ENCODE measurements around the gene UBASH3B.

Gene UBASH3B

DNA sequence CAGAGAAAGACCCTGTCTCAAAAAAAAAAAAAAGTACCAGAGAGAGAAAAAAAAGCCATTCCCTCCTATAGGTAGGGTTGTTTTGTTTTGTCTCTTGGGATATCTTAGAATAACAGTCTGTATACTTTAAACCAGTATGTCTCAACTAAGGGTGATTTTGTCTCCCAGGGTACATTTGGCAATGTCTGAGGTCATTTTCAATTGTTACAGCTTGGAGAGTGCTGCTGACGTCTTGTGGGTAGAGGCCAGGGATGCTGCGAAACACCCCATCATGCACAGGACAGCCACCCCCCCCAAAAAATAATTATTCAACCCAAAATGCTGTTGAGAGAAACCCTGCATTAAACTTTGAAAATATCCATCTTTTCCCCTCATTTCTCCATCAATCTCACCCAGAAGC is 126.7 kb downstream of the UBASH3B start:
- no peak for ATAC-seq
- DNase-seq, result no peak

GRCh38 chr11:122784325-122784955 is 128.9 kb downstream of the UBASH3B start:
- ATAC-seq, result no peak
- no peak for DNase-seq

DNA sequence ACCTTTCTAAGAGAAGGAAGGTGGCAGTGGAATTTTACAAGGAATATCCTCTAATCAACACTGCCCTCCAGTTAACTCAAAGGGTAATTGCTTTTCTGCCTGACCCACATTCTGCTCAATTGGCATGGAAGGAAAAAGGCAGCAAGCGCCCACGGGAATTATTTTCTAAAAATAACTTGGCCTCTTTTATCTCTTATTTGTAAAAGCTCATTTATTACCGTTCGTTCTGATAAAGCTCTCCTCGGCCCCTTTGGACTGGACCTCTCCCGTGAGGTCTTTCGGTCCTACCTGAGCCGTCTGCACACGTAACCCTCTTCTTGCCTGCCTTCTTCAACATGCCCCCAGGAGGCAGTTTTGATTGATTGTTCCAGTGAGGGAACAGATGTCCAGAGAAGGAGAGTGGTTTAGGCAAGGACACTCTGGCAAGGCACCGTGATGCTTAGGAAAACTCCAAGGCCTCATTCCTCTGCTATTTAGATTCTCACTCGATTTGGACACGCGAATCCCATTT is 129.6 kb downstream of the UBASH3B start:
- ATAC-seq (no peak), DNase-seq (no peak)

GRCh38 chr11:122786896-122787295 is 131.4 kb downstream of the UBASH3B start:
- DNase-seq, result no peak
- no peak for ATAC-seq

DNA sequence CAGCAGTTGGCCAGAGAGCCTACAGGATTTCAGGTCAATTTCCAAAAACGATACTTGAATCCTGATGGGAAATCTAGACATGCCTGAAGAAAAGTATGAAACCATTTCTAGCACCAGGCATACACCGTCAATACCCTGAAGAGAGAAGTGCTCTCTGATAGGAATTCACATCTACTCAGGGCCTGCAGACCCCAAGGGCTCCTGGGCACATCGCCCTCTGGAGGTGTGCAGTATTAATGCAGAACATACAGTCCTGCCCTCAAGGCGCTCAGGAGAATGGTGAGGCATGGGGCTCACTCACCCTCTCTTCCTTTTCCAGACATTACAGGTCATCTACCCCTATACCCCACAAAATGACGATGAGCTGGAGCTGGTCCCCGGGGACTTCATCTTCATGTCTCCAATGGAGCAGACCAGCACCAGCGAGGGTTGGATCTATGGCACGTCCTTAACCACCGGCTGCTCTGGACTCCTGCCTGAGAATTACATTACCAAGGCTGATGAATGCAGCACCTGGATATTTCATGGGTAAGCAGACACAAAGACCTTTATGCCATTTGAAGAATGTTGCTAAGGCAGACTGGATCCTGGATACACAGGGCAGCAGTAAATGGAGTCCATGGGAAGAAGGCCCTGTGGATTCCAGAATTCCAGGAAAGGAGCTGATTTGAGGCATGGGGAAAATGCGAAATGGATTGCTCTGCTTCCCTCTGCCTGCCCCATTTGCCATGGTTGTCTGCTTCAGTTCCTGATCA is 133.4 kb downstream of the UBASH3B start:
- DNase-seq (no peak), ATAC-seq (peak; percentile 28)

DNA sequence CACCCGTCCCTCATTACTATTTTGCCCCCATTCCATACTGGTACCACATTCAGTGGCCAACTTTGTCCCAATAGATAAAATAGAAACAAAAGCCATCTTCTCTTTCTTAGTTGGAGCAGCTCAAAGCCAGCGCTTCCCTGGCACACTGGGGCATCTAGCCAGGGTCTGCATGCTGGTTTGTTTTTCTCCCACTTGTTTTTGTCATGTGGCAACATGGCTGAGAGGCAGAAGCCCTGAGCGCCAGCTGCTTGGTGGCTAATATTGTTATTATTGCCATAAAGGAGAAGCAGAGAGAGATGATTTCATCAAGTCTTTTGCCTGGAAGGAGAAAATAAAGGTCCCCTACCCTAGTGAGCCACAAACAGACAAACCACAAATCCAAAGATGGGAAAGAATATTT is 134.4 kb downstream of the UBASH3B start:
- ATAC-seq, result no peak
- DNase-seq, result no peak

DNA sequence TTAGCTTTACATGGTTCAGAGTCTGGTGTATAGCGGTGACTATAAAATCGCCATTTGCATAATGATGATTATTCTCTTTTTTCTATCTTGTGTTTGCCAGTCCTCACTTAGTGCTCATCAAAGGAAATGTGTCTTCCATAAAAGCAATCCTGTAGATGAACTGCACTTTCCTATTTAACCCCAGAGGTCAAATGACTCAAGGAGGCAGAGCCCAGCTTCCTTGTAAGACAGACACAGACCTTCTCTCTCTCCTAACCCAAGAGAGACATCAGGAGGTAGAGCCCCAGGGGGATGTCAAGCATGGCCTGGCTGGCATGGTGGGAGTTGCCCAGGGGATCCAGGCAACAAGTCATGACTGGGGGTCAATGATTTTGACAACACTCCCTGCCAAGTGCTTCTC is 135.9 kb downstream of the UBASH3B start:
- DNase-seq (no peak), ATAC-seq (no peak)

GRCh38 chr11:122791836-122792235 is 136.3 kb downstream of the UBASH3B start:
- no peak for DNase-seq
- ATAC-seq, result no peak

- no peak for DNase-seq
- no peak for ATAC-seq
Measured at GRCh38 chr11:122793515-122793914, 138.0 kb downstream of the UBASH3B start.

DNA sequence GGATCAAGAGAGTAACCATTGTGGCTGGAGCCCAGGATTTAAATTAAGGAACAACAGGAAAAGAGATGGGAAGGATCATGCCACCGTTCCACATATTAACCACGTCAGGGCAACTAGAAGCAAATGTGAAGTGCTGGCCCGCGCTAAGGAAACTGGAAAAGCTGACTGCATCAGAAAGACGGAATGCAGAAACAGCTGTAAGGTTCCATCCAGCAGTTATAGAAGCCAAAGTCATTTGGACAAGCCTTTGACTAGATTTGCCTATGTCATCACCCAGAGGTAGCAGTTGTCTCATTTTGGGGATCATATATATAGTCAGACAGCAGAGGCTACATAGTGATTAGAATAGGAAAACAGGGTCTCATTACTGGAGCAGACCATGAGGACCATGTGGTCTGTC is 139.8 kb downstream of the UBASH3B start:
- ATAC-seq (no peak), DNase-seq (no peak)

GRCh38 chr11:122796128-122796717 is 140.7 kb downstream of the UBASH3B start:
- ATAC-seq (peak; percentile 82), DNase-seq (peak; percentile 80)

- ATAC-seq (no peak), DNase-seq (no peak)
Measured at GRCh38 chr11:122797651-122798050, 142.1 kb downstream of the UBASH3B start.

- DNase-seq (no peak), ATAC-seq (no peak)
Measured at GRCh38 chr11:122799406-122800105, 144.0 kb downstream of the UBASH3B start.

GRCh38 chr11:122802876-122803275 is 147.4 kb downstream of the UBASH3B start:
- DNase-seq (no peak), ATAC-seq (no peak)

DNA sequence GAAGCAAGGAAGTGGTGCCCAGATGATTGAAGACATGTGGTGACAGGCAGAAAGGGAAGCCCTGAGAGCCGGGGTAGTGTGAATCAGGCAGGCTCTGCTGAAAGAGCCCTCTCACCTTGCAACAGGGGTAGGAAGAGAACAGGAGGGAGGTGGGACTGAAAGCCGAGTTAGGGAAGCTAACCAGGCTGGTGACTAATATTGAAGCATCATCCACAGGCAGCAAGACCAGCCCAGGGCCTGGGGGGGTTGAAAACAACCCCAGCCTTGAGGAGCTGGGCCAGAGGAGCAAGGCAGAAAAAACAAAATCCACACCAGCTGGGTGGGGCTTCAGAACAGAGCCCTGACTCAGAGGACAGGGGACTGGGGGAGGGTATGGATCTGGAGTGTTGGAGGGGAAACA is 147.8 kb downstream of the UBASH3B start:
- ATAC-seq, result peak; percentile 45

DNA sequence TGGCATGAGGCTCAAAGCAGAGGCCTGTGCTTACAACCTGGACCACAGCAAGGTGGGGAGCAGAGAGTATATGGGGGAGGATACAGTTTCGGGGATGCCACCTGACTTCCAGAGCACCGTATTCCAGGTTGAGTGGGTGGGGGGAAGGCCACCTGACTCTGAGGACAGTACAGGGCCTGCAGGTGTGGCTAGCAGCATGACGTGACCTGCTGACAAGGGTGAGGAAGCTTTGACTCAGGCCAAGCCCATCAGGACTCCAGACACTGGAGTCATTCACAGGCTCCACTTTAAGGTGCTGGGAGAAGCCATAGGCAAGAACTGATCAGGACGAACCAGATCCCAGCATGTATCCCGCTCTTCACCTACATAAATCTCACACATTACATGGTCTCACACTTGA is 148.2 kb downstream of the UBASH3B start:
- ATAC-seq (peak; percentile 44), DNase-seq (no peak)

More for the DNA sequence above, 147.8 kb downstream of the UBASH3B start:
- no peak for DNase-seq

DNA sequence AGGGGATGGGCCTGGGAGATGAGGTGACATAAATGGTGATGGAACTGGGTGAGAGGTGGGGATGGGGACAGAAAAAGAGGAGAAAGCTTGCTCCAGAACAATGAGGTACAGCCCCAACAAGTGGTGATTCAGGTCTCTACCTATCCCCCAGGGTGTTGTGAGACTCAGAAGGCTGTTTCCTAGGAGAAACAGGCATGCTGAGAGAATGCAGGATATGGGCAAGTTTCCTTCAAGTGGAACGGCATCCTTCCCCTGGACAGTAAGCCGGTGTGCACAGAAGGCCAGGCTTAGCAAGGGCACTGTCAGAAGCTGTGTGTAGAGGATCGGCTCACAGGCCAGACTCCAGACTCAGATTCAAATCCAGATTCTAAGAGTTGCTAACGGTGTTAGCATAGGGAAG is 148.6 kb downstream of the UBASH3B start:
- ATAC-seq (no peak), DNase-seq (no peak)

- DNase-seq (no peak), ATAC-seq (no peak)
Measured at GRCh38 chr11:122804796-122805195, 149.3 kb downstream of the UBASH3B start.

DNA sequence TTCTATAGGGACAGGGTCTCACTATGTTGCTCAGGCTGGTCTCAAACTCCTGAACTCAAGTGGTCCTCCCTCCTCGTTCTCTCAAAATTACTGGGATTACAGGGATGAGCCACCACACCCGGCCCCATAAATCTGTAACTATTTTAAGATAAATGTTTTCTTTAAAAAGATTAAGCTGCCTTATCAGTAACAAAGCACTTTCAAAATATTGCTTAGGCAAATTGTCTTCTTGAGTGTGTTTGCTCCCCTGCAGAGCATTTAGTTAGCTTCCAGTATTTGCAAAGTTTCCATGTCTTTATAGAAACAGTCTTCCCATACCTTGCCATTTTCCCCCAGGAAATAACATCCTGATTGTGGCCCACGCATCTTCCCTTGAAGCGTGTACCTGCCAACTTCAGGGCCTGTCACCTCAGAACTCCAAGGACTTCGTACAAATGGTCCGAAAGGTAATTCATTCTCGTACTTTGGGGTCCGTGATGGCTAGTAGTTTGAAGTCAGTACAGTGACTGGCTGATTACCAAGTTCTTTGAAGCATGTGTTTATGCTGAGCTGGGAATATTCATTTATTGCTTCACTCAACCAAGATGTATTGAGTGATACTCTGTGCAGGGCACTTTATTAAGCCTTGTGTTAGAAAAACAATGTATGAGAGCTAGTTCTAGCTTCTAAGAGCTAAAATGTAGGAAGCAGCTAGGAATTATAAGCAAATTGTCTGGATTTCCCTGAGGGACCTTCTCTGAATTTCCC is 152.4 kb downstream of the UBASH3B start:
- ATAC-seq (no peak), DNase-seq (no peak)

DNA sequence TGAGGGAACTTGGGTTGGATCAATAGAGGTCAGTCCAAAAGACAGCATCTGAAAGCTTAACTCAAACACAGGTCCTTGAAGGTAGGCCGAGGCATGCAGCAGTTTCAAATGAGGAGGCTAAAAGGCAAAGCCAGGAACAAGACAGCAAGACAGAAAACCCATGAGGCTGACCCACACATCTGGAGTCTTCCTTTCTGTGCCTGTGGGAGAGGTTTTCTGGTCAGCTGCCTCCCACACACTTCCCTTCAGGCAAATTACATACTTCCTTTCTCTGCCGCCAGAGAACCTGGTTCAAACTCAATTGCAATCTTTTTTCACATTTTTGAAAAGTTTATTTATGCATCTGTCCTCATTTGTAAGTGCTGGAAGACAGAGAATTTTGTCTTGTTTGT is 153.0 kb downstream of the UBASH3B start:
- ATAC-seq, result peak; percentile 63
- DNase-seq, result peak; percentile 40

DNA sequence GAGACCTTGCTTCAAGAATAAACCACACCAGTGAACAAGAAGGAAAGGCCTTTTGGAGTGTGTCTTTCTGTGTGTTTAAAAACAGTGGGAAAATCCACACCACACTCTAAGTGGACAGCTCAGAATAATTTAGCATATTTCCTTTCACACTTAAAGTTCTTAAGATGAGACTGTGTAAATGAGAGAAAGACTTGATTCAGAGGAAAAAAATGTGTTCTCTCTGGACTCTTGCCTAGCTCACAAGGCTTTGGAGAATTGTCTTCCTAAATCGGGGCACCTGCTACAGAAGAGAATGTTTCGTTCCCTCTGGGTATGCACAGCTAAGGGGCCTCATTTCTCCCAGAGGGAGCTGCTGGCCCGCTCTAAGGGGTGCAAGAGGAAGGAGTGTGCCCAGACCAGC is 154.3 kb downstream of the UBASH3B start:
- ATAC-seq (no peak), DNase-seq (no peak)

- DNase-seq (no peak), ATAC-seq (no peak)
Measured at GRCh38 chr11:122811721-122812120, 156.2 kb downstream of the UBASH3B start.

Data from stimulated activated naive CD8-positive, alpha-beta T cell treated with anti-CD3 and anti-CD28 coated beads, Interleukin-15, Interleukin-2, amounts not matched to agents 100 U/mL and 50 U/mL, for 24 hours (primary cell).